ENCODE data around the gene SLC9A3. TPM values are rescaled to one million over a fixed set of nuclear protein-coding genes. Genes with fewer than 3 reads are reported as not detected.

Gene SLC9A3
- polyA plus RNA-seq, 1 experiment: 0.76 TPM

DNA sequence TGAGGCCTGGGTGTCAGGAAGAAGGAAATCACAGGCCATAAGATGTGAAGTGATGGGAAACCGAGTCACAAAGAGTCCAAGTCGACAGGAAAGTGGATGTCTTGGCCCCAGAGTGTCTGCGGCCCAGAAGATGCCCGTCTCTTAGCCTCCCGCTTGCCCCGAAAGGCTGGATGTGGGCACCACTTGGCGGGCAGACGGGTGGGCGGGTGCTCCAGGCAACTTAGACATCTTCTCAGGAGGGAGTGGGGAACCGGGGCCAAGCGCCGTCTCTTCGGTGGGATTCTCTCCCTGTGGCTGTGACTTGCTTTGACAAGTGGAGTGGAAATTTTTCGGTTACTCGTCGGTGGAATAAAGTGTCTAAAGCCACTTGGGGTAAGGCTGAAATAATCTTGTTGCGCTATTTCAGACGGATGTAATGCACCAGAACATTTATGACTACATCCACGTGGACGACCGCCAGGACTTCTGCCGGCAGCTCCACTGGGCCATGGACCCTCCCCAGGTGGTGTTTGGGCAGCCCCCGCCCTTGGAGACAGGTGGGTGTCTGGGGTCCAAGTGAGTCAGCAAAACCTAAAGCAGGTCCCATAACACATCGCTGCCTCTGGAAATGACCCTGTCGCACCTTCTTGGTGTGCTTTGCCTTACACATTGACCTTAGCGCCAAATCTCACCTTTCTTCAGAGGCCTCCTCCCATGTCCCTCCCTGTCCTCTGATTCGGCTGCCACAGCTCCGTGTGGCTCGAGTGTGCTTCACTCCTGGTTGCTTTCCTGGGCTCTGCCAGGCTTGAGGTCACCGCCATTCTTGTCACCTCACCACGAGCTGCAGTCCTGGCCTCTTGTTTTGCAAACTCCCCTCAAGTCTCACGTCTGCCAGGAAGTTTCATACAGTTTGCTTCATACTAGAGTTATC, 101.7 kb downstream of the SLC9A3 start:
- TF ChIP-seq, protein P1, sequence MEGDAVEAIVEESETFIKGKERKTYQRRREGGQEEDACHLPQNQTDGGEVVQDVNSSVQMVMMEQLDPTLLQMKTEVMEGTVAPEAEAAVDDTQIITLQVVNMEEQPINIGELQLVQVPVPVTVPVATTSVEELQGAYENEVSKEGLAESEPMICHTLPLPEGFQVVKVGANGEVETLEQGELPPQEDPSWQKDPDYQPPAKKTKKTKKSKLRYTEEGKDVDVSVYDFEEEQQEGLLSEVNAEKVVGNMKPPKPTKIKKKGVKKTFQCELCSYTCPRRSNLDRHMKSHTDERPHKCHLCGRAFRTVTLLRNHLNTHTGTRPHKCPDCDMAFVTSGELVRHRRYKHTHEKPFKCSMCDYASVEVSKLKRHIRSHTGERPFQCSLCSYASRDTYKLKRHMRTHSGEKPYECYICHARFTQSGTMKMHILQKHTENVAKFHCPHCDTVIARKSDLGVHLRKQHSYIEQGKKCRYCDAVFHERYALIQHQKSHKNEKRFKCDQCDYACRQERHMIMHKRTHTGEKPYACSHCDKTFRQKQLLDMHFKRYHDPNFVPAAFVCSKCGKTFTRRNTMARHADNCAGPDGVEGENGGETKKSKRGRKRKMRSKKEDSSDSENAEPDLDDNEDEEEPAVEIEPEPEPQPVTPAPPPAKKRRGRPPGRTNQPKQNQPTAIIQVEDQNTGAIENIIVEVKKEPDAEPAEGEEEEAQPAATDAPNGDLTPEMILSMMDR (IDR thresholded peaks at IDR 0.05; ENCODE audit: low read depth, low read length): no peak
- Histone ChIP-seq H3K27ac (ENCODE audit: low read depth, low read length) (no peak overlapping the region), H3K4me3 (ENCODE audit: low read depth, low read length) (no peak overlapping the region), H3K9me3 (ENCODE audit: control insufficient read depth, insufficient read depth, low read length) (peaks cover 9% of the 10 kb centered on the region; the same call in 1 of the 2 replicates), H3K27me3 (ENCODE audit: control insufficient read depth, insufficient read depth, low read length) (no peaks in the 10 kb centered on the region)
- ChIA-PET CTCF (no interaction called here), POLR2A (no interaction called here)
- no peak for DNase-seq (ENCODE audit: low read depth, low spot score)

DNA sequence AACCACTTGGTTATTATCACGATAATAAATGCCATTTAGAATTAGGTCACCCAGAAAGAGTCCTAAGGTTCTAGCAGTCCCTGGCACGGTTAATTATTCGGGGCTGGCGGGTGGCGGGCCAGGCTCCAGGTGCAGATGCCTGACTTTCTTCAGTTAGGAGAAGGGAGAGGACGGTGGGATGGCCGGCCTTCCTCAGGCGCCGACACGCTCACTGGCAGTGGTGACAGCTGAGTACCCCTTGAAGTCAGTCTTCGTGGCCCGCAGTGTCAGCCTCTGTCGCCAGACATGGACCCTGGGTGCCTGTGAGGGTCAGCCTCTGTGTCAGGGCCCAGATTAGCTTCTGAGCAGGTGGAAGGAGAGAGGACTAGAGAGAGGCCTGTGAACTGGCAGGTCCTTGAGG, 102.3 kb downstream of the SLC9A3 start:
- ChIA-PET CTCF (no interaction called here), POLR2A (no interaction called here)
- Histone ChIP-seq H3K27ac (ENCODE audit: low read depth, low read length) (no peak overlapping the region), H3K9me3 (ENCODE audit: control insufficient read depth, insufficient read depth, low read length) (peaks cover 5% of the 10 kb centered on the region; the same call in 1 of the 2 replicates), H3K4me3 (ENCODE audit: low read depth, low read length) (no peak overlapping the region), H3K27me3 (ENCODE audit: control insufficient read depth, insufficient read depth, low read length) (no peaks in the 10 kb centered on the region)
- DNase-seq (ENCODE audit: low read depth, low spot score): no peak
- TF ChIP-seq, protein P1 (IDR thresholded peaks at IDR 0.05; ENCODE audit: low read depth, low read length): no peak

DNA sequence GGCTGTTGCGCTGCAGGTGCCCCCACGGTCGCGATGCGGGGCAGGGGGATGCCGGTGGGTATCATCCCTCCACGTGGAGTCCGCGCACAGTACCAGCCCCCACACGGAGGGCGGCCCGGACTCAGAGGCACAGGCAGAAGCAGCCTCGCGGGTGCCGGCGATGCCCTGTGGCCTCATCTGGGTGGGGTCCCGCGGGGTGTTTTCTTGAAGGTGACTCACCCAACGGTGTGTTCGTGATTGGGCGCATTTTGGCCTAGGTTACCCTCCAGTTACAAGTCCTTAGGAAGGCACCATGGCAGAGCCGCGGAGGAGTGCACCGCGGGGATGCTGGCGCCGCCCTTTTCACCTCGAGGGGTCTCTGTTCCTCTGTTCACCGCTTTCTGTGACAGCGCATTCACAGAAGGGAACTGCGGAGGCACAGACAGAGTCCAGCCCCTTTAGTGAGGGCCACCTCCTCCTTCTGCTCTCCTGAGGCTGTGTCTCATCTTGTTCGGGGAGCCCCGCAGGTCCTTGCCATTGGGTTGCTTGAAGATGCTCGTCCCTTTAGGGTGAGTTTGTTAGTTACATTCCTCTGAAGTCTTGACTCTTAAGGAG, 102.9 kb downstream of the SLC9A3 start:
- no peak for DNase-seq (ENCODE audit: low read depth, low spot score)
- Histone ChIP-seq H3K9me3 (ENCODE audit: control insufficient read depth, insufficient read depth, low read length) (peaks cover 5% of the 10 kb centered on the region; the same call in 1 of the 2 replicates), H3K4me3 (ENCODE audit: low read depth, low read length) (no peak overlapping the region), H3K27ac (ENCODE audit: low read depth, low read length) (no peak overlapping the region), H3K27me3 (ENCODE audit: control insufficient read depth, insufficient read depth, low read length) (no peaks in the 10 kb centered on the region)
- ChIA-PET POLR2A (no interaction called here), CTCF (no interaction called here)
- TF ChIP-seq, protein P1 (IDR thresholded peaks at IDR 0.05; ENCODE audit: low read depth, low read length): no peak

DNA sequence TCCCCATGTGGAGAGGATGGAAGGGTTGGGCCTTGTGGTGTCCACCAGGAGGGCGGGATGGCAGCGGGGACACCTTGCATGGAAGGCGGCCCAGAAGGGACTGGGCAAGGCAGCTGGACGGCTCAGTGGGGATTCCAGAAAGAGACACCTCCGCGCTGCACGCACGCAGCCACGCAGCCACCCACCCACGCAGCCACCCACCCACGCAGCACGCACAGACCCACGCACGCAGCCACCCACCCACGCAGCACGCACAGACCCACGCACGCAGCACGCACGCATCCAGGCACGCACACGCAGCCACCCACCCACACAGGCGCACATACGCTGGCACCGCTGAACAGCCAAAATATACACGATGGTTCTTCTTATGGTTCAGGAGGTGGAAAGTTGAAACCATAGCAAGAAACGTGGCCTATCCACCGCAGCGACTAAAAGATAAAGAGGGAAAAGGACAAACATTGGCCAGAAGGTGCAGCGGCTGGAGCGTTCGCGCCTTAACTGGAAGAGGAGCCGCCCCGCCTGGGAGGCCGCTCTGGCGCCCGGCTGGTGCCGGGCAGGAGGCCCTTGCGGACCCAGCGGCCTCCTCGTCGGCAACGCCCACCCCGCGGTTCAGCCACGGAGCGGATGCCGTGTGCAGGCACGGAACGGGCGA, 103.5 kb downstream of the SLC9A3 start:
- ChIA-PET POLR2A (no interaction called here), CTCF (no interaction called here)
- TF ChIP-seq, protein P1 (IDR thresholded peaks at IDR 0.05; ENCODE audit: low read depth, low read length): no peak
- no peak for DNase-seq (ENCODE audit: low read depth, low spot score)
- Histone ChIP-seq H3K4me3 (ENCODE audit: low read depth, low read length) (no peak overlapping the region), H3K27ac (ENCODE audit: low read depth, low read length) (no peak overlapping the region), H3K9me3 (ENCODE audit: control insufficient read depth, insufficient read depth, low read length) (peaks cover 5% of the 10 kb centered on the region; the same call in 1 of the 2 replicates), H3K27me3 (ENCODE audit: control insufficient read depth, insufficient read depth, low read length) (no peaks in the 10 kb centered on the region)

Small RNAs within 50 kb of the gene (small RNA-seq; reads per million reads assigned to genes)
- gene MIR4456 (ENCODE audit: insufficient read length, low read depth): not detected

Other genes starting within 250 kb of the SLC9A3 start
- 22.3 and 24.6 TPM in 2 replicates for gene AHRR, start 202.7 kb downstream of the SLC9A3 start, polyA plus RNA-seq (2011; rRNA removed)
- gene EXOC3, start 81.3 kb downstream of the SLC9A3 start, polyA plus RNA-seq (2011; rRNA removed): 27.3 and 32.9 TPM in 2 replicates
- 0.66 and 0.91 TPM in 2 replicates for gene CEP72, start 87.9 kb upstream of the SLC9A3 start, polyA plus RNA-seq (2011; rRNA removed)
- 0.05 and 0.06 TPM in 2 replicates for gene TPPP, start 168.9 kb upstream of the SLC9A3 start, polyA plus RNA-seq (2011; rRNA removed)

Measured in AG04450 (cell line).